Spleen (tissue), 7 donors: Measurements from ENCODE around the gene SMAD2.

Experiments
- POLR2A ChIP-seq, 3 donors: fragments of 450-650 bp; IDR thresholded peaks; one replicate each; pipeline ENCODE4 v1.5.1; 2017; ENCODE audit warnings: antibody characterized with exemption in 3 of 3, mild to moderate bottlenecking in 1 of 3
- TF ChIP-seq, protein P1 (sequence below), 11 experiments: fragments of 200-600 bp in 7 of 11; fragments of 450-650 bp in 4 of 11; sonication (generic) in 4 of 11; IDR thresholded peaks in 8 of 11; conservative IDR thresholded peaks in 3 of 11; 1 replicate in 7 of 11; 2 replicates in 4 of 11; pipeline versions ENCODE4 v1.4.0 to v1.8.0; 2016 to 2021; ENCODE audit warnings: antibody characterized with exemption in 11 of 11, inconsistent platforms in 4 of 11, mild to moderate bottlenecking in 1 of 11
- donor health status: DM: no; HTN: no; CAD: no; lungs with moderate emphysema.
- donor health status: DM: no; HTN: no; CAD: no.
- donor health status: DM: no; HTN: no; CAD: no.

DNA sequence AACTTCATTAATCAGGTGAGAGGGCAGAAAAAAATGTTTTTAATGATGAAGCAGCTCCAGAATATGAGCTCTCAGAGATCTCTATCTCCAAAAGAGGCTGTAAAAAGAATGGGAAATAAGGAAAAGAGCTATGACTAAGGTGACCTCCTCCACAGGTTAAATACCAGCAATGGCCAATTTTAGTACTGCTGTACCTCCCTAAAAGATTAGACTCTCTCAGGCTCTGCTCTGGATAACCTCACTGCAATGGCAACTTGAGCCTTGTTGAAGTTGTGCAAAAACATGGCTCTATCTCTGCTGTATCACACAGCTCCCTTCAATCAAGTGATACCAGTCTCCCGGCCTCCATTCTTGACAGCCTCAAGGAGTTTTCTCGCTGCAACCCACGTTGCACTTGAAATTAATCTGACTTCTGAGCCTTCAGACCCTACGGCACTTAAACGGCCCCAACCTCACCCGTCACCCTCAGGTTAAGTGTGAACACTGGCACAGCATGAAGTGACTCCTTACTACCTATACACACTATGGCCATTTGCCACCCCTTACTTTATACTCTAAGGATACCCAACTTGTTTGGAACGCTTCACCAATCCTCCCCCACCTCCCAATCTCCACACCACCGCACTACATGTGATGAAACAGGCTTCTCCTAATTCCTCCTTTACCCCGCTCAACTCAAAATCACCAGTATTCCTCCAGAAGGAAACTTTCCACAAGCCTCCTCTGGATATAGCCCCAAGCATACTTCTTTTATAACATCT lies 36.3 kb downstream of the SMAD2 start:
- TF ChIP-seq, protein P1, sequence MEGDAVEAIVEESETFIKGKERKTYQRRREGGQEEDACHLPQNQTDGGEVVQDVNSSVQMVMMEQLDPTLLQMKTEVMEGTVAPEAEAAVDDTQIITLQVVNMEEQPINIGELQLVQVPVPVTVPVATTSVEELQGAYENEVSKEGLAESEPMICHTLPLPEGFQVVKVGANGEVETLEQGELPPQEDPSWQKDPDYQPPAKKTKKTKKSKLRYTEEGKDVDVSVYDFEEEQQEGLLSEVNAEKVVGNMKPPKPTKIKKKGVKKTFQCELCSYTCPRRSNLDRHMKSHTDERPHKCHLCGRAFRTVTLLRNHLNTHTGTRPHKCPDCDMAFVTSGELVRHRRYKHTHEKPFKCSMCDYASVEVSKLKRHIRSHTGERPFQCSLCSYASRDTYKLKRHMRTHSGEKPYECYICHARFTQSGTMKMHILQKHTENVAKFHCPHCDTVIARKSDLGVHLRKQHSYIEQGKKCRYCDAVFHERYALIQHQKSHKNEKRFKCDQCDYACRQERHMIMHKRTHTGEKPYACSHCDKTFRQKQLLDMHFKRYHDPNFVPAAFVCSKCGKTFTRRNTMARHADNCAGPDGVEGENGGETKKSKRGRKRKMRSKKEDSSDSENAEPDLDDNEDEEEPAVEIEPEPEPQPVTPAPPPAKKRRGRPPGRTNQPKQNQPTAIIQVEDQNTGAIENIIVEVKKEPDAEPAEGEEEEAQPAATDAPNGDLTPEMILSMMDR (IDR thresholded peaks at IDR 0.05 in 8 of 11, conservative IDR thresholded peaks at IDR 0.05 in 3 of 11) = no peak
- no peak for TF ChIP-seq POLR2A (IDR thresholded peaks at IDR 0.05)
